ENCODE measurements around the gene LGR6.
"Not testable (repeated sequence)": the region's sequence is repeated elsewhere in the genome, so short reads cannot be mapped to it uniquely, and the experiment has no call there.

The LGR6 gene

DNA sequence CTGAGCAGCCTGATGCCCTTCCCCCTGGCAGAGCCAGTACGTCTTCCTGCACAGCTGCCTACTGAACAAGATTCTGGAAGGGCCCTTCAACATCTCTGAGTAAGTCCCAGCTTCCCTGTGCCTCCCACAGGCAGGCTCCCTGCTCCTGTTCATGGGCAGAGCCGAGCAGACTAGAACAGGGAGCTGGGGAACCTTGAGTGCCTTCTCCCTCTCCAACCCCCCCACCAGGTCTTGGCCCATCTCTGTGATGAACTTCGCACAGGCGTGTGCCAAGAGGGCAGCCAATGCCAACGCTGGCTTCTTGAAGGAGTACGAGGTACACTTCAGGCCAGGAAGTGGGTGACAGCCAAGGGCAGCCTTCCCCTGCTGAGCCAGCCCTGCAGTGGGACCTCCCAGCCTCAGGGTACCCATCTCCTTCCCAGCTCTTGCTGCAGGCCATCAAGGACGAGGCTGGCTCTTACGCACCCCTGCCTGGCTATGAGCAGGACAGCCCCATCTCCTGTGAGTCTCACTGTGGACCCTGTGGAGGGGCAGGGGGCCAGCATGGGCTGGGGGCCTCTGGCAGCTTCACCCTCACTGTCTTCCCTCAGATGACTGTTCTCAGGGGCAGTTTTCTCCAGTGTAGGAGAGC is 6.4 kb upstream of the LGR6 start:
- no peak for DNase-seq (ENCODE audit: low read depth)
- no peak overlapping the region for H3K4me3 ChIP-seq (ENCODE audit: low read depth, low read length)
- in situ Hi-C loops (cut with HindIII; ENCODE audit: low sequenced_read_pairs), result no loop called here
- TF ChIP-seq, protein P1, sequence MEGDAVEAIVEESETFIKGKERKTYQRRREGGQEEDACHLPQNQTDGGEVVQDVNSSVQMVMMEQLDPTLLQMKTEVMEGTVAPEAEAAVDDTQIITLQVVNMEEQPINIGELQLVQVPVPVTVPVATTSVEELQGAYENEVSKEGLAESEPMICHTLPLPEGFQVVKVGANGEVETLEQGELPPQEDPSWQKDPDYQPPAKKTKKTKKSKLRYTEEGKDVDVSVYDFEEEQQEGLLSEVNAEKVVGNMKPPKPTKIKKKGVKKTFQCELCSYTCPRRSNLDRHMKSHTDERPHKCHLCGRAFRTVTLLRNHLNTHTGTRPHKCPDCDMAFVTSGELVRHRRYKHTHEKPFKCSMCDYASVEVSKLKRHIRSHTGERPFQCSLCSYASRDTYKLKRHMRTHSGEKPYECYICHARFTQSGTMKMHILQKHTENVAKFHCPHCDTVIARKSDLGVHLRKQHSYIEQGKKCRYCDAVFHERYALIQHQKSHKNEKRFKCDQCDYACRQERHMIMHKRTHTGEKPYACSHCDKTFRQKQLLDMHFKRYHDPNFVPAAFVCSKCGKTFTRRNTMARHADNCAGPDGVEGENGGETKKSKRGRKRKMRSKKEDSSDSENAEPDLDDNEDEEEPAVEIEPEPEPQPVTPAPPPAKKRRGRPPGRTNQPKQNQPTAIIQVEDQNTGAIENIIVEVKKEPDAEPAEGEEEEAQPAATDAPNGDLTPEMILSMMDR (IDR thresholded peaks at IDR 0.05; ENCODE audit: low read depth, low read length, missing control alignments), result no peak

DNA sequence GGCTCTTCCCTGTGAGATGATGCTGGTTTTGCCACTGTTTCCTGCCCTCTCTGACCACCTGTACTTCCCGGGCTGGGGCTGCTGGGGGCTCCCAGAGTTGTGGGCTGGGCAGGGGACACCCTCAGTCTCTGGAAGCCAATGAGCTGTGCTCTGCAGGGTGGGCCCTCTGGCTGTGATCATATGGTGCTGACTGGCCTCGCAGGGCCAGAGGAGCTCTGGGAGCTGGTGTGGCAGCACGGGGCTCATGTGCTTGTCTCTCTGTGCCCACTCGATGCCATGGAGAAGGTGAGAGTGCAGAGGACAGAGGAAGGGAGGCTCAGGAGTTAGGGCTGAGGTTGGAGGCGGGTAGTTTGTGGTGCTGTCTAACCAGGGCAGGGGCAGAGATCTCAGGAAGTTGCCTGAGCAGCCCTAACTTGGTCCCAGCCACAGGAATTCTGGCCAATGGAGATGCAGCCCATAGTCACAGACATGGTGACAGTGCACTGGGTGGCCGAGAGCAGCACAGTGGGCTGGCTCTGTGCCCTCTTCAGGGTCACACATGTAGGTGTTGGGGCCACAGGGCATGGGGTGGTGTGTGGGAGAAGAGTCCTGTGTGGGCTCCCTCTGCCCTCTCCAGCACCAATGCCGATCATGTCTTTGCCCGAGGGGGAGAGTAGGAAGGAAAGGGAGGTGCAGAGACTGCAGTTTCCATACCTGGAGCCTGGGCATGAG is 5.7 kb upstream of the LGR6 start:
- in situ Hi-C loops (cut with HindIII; ENCODE audit: low sequenced_read_pairs), result no loop called here
- no peak overlapping the region for H3K4me3 ChIP-seq (ENCODE audit: low read depth, low read length)
- no peak for DNase-seq (ENCODE audit: low read depth)
- TF ChIP-seq, protein P1 (IDR thresholded peaks at IDR 0.05; ENCODE audit: low read depth, low read length, missing control alignments), result no peak

DNA sequence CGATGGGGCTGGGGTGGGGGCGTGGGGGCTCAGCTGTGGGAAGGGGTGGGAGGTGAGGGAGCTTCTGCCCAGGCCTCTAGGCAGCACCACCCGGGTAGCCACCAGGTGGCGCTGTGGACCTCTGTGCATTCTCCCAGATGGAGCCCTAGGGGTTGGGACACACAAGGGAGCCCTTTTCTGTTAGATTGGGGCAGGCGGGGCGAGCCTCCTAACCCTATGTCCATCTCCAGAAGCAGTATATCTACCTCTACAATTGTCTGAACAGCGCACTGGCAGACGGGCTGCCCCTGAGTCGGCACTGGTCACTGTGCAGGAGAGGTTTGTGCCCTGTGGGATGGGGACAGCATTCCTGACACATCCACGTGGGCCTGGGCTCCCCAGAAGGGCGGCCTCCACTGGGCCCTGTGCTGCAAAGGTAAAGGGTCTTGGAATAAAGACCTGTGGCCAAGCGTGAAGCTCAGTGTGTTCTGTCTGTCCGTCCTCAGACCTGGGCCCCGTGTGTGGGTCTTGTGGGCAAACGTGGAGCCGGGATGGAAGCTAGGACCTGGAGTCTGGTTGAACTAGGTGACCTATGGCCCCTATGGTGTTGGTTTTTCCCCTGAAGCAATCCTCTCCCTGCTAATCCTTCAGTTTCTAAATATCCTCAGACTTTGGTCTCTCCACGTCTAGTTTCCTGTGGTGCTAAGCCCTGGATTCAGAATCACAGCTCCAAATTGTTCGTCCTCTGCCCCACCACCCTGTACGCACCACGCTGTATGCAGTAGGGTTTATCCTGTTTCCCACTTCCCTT is 4.4 kb upstream of the LGR6 start:
- peak; percentile 19 for DNase-seq (ENCODE audit: low read depth)
- TF ChIP-seq, protein P1 (IDR thresholded peaks at IDR 0.05; ENCODE audit: low read depth, low read length, missing control alignments), result peak; percentile 66
- H3K4me3 ChIP-seq (ENCODE audit: low read depth, low read length), result no peak overlapping the region
- in situ Hi-C loops (cut with HindIII; ENCODE audit: low sequenced_read_pairs), result no loop called here

DNA sequence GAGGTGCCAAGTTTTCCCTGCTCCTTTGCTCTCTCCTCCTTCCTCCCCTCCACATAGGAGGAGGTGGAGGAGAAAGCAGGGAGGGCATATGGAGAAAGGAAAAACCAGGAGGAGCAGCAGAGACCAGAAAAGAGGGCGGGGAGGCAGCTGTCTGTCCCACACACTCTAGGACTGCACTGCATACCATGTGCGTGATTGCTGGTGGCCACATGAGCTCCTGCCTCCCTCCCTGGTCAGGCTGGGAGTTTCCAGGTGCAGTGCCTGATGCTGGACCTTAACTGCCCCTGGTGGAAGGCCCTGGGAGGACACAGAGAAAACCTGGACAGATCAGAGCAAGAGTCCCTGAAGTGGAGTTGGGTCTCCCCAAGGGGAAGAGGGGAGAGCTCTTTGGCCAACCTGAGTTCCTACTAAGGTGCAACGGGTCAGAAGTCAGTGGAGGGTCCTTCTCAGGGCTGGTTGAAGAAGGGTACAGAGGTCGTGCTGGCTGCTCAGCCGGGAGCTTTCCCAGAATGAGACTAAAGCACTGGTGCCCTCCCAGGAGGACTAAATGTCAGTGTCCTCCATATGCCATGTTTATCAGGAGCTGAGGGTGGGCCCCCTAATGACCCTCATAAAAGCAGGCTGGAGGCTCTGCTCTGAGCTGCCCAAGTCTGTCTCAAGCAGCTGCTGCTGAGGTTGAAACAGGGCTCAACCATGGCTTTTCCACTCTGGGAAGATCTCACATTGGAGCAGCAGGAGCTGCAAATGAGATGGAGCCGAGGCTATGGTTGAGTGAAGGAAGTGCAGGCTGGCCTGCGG is 3.5 kb upstream of the LGR6 start:
- TF ChIP-seq, protein P1 (IDR thresholded peaks at IDR 0.05; ENCODE audit: low read depth, low read length, missing control alignments), result peak; percentile 45
- no peak for DNase-seq (ENCODE audit: low read depth)
- in situ Hi-C loops (cut with HindIII; ENCODE audit: low sequenced_read_pairs), result no loop called here
- no peak overlapping the region for H3K4me3 ChIP-seq (ENCODE audit: low read depth, low read length)

DNA sequence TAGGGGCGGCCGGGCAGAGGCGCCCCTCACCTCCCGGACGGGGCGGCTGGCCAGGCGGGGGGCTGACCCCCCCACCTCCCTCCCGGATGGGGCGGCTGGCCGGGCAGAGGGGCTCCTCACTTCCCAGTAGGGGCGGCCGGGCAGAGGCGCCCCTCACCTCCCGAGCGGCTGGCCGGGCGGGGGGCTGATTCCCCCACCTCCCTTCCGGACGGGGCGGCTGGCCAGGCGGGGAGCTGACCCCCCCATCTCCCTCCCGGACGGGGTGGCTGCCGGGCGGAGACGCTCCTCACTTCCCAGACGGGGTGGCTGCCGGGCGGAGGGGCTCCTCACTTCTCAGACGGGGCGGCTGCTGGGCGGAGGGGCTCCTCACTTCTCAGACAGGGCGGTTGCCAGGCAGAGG is 2.2 kb upstream of the LGR6 start:
- H3K4me3 ChIP-seq (ENCODE audit: low read depth, low read length); in situ Hi-C loops (cut with HindIII; ENCODE audit: low sequenced_read_pairs); DNase-seq (ENCODE audit: low read depth): not testable (repeated sequence)

DNA sequence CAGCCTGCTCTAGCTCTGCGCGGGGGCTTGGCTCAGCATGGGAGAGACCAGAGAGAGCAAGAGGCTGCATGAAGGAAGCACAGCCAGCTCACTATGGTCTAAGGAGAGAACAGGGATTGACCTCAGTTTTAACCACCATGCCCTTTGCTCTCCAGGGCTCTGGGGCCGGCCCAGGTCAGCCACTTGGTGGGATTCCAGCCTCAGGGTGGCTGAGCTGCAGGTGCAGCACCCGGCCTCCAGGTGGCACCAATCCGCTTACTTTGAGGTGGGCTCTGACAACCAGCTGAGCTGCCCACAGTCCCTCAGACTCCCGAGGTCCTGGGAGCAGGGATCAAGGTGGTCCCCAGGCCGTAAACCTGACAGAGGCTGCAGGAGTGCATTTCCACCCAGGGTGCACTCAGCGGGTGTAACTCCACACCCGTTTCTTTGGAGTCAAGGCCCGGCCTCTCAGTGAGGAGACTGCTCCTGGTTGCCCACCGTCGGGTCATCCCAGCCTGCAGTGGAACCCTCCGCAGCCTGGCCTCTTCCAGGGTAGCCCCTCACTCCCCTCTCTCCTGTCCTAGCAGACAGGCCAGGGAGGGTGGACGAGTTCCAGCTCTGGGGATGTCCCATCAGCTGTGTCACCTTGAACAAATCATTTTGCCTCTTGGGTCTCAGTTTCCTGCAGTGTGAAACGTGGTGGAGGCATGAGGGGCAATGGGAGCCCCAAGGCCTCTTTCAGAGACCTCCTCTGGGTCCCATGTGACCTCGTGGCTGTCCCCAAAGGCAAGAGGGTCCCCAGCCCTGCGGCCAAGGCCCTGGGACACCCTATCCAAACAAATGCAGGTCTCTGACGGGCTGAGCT is 607 bp upstream of the LGR6 start:
- peak; percentile 15 for DNase-seq (ENCODE audit: low read depth)
- H3K4me3 ChIP-seq (ENCODE audit: low read depth, low read length), result peak overlapping the region; percentile 11
- in situ Hi-C loops (cut with HindIII; ENCODE audit: low sequenced_read_pairs), result no loop called here
- TF ChIP-seq, protein P1 (IDR thresholded peaks at IDR 0.05; ENCODE audit: low read depth, low read length, missing control alignments), result peak; percentile 87
